Fibroblast of the aortic adventitia (primary cell): Measurements from ENCODE around the gene ATXN1L. TPM values are rescaled to one million over a fixed set of nuclear protein-coding genes. Genes with fewer than 3 reads are reported as not detected.

Experiments used
- DNase-seq: peaks from one replicate; pipeline ENCODE4 v3.0.0-alpha.2; 2010; ENCODE audit warnings: low read depth
- H3K4me3 ChIP-seq: 2 replicates; pipeline ENCODE4 v1.5.1; 2011; ENCODE audit warnings: low read depth, mild to moderate bottlenecking, control low read depth, low read length, moderate library complexity
- total RNA-seq: library from RNA; depleted of rRNA; stranded (reverse); fragments of >200 nt; gene quantifications from 2 replicates; pipeline ENCODE4 v1.2.3, GENCODE V29; 2012; ENCODE audit warnings: low replicate concordance
- TF ChIP-seq, protein P1 (sequence below): IDR thresholded peaks from 2 replicates; pipeline ENCODE4 v1.5.1; 2011; ENCODE audit warnings: mild to moderate bottlenecking, low read length, control low read depth, inconsistent platforms; ENCODE audit not compliant: insufficient read depth

ATXN1L gene
- total RNA-seq, 1 donor = 16.0 TPM

DNA sequence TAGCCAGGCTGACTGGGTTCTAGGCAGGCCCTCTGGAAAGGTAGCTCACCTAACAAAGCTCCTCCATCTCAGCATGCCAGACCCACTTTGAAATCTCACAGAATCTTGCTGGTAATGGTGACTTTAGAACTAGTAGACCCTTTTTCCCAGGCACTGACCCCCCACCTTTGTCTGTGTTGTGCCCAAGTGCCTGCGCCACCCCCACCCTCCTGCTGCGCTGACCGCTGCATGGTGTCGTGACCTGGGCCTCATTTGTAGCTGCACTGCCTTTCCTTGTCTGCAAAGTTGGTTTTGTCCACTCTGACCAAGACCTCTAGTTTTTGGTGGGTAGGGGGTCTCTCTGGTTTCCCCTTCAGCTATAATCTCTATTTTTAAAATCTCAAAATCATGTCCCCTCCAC lies 6.8 kb downstream of the ATXN1L start:
- H3K4me3 ChIP-seq = no peak overlapping the region
- DNase-seq = no peak
- TF ChIP-seq, protein P1, sequence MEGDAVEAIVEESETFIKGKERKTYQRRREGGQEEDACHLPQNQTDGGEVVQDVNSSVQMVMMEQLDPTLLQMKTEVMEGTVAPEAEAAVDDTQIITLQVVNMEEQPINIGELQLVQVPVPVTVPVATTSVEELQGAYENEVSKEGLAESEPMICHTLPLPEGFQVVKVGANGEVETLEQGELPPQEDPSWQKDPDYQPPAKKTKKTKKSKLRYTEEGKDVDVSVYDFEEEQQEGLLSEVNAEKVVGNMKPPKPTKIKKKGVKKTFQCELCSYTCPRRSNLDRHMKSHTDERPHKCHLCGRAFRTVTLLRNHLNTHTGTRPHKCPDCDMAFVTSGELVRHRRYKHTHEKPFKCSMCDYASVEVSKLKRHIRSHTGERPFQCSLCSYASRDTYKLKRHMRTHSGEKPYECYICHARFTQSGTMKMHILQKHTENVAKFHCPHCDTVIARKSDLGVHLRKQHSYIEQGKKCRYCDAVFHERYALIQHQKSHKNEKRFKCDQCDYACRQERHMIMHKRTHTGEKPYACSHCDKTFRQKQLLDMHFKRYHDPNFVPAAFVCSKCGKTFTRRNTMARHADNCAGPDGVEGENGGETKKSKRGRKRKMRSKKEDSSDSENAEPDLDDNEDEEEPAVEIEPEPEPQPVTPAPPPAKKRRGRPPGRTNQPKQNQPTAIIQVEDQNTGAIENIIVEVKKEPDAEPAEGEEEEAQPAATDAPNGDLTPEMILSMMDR = no peak

DNA sequence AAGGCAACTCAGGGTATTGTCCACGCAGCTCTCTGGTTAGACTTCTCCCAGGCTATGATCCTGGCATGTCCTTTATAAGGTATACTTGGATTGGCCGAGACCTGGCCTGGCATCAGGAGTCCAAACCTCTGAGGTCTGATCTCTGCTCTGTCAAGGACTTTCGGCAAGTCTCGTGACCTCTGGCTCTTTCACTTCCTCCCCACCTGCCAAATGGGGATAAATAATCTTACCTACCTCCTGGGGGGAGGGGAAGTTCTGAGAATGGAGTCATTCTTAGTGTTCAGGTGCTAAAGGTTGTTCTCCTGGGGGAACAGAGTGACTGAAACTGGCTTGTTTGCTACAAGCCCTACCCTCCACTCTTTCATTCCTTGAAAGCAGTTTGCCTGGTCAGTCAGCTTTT lies 7.6 kb downstream of the ATXN1L start:
- TF ChIP-seq, protein P1 = no peak
- no peak for DNase-seq
- no peak overlapping the region for H3K4me3 ChIP-seq

DNA sequence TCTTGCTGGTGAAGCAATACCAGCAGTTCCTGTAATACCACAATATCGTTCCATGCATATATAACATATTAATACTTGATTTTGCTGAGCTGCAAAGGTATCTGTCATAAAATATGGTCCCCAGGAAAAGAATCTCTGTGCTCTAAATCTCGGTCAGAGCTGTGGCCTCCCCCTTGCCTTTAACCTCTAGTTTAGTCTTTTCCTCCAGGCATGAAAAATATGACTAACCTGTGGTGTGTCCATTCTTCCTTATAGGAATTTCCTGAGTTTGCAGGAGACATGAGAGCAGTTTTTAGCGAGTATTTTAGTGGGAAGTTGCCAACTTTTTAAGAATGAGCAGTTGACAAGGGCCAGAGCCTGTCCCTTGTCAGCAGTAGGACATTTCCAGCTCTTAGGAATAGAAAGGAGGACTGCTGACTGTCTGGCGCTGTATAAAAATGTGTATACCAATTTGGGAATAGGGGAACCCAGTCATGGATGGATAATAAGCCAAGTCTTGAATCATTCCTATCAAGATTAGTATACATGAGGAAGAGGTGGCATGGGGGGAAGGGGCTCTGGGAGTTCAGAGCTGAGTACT lies 8.7 kb downstream of the ATXN1L start:
- no peak overlapping the region for H3K4me3 ChIP-seq
- no peak for DNase-seq
- TF ChIP-seq, protein P1 = no peak

DNA sequence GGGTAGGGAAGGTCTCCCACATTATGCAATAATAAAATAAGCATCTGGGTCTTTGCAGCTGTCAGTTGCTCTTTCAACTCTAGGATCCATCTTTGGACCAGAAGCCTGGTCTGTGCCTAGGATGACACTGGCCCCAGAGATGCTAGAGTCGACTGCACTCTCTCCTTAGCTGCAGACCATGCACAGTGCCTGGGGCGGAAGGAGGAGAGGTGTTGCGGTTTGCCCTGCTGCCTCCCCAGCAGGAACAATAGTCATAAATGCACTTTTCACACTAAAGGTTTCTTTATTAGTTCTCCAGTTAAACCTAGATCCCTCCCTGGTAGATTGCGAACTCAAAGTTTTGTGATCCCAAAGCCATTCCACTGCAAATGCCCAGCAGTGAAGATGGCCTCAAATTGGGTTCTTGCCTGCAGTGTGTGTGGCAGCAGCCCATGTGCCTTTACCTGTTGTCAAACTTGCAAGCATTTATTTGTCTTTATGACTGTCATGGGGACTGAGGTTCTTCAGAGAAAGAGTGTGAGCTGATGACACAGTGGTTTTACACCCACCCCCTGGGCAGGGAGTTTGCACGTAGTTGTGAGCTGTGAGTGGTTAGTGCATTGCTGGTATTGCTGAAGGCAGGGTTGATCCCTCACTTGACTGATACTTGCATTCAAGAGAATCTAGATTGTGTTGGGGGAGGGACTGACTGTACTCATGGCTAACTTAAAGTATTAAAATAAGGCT lies 10.3 kb downstream of the ATXN1L start:
- TF ChIP-seq, protein P1 = no peak

DNA sequence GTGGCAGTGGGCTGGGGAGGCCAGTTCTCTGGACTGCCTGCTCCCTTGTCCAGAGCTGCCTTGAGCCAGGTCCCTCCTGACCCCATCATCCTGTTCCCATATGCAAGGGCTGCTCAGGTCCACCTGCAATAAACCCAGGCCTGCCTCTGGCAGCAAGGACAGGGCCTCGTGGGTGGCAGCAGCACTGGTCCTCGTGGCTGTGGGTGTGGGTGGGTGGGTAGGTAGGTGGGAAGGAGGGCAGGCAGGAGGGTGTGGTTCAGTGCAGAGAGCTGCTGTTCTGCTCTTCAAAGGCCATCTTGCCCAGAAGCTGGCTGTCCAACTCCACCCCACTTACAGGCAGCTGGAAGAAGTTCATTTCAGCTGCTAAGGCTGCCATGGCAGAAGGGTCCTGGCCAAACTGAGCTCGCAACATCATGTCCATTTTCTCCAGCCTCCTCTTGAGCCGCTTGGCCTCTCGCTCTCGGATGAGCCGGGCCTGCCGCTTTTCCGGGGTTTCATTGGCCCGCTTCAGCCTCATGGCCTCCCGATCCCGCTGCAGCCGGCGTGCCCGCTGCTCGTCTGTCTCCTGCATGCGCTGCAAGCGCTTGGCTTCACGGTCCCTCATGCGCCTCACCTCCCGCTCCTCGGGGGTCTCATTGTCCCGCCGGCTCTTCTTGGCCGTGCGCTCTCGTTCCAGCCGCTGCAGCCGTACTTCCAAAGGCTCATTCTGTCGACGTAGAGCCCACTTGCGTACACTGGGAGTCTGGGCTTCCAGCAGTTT lies 14.2 kb downstream of the ATXN1L start:
- DNase-seq = no peak
- TF ChIP-seq, protein P1 = no peak
- H3K4me3 ChIP-seq = no peak overlapping the region

More for the DNA sequence above, 10.3 kb downstream of the ATXN1L start:
- DNase-seq = no peak
- no peak overlapping the region for H3K4me3 ChIP-seq

DNA sequence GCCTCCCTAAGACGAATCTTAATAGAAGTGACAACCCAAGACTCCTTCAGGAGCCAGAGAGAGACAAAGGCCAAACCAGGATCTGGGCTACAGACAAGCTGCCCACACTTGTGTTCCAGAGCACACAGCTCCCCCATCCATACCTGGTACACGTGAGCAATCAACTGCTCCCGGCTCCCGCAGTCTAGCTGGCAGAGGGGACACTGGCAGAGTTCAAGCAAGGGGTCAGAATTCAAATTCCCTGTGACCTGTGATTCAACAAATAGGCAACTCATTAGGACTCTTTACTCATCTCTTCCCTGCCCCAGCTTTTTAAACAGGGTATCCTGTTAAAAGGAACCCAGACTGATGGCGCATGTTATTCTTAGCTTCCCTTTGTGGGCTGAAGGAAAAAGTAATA lies 18.2 kb downstream of the ATXN1L start:
- DNase-seq = no peak
- no peak overlapping the region for H3K4me3 ChIP-seq
- TF ChIP-seq, protein P1 = no peak
